Trophoblast cell (in vitro differentiated cells and primary cell): Measurements from ENCODE around the gene SSX2IP. TPM values are rescaled to one million over a fixed set of nuclear protein-coding genes. Genes with fewer than 3 reads are reported as not detected.
A peak's percentile ranks its signal among the peaks of the same experiment; 100 is the strongest.

Source experiments
- DNase-seq, 2 donors: peaks; one replicate each; pipeline ENCODE4 v3.0.0-alpha.2; 2016
- H2AFZ ChIP-seq: 2 replicates; pipeline ENCODE4 v1.6.1; 2013; ENCODE audit warnings: low read length, moderate library complexity, mild to moderate bottlenecking; ENCODE audit not compliant: insufficient read depth, poor library complexity
- H2AK5ac ChIP-seq: 2 replicates; pipeline ENCODE4 v1.6.1; 2013; ENCODE audit warnings: mild to moderate bottlenecking, low read length
- H2BK120ac ChIP-seq: 2 replicates; pipeline ENCODE4 v1.6.1; 2013; ENCODE audit warnings: low read length, mild to moderate bottlenecking, moderate library complexity; ENCODE audit not compliant: insufficient read depth, poor library complexity
- H2BK12ac ChIP-seq: 2 replicates; pipeline ENCODE4 v1.6.1; 2013; ENCODE audit warnings: mild to moderate bottlenecking, low read length, moderate library complexity
- H2BK5ac ChIP-seq: 2 replicates; pipeline ENCODE4 v1.6.1; 2013; ENCODE audit warnings: low read length, low read depth, moderate library complexity, mild to moderate bottlenecking; ENCODE audit not compliant: poor library complexity
- H3K14ac ChIP-seq: 2 replicates; pipeline ENCODE4 v1.6.1; 2013; ENCODE audit warnings: mild to moderate bottlenecking, low read length
- H3K18ac ChIP-seq: 2 replicates; pipeline ENCODE4 v1.6.1; 2013; ENCODE audit warnings: mild to moderate bottlenecking, low read length
- H3K23ac ChIP-seq: 2 replicates; pipeline ENCODE4 v1.6.1; 2013; ENCODE audit warnings: low read length
- H3K27ac ChIP-seq: 2 replicates; pipeline ENCODE4 v1.5.1; 2013; ENCODE audit warnings: low read depth, mild to moderate bottlenecking, inconsistent platforms, low read length, moderate library complexity
- H3K27me3 ChIP-seq: 2 replicates; pipeline ENCODE4 v1.6.1; 2013; ENCODE audit warnings: inconsistent platforms, mild to moderate bottlenecking, low read length, moderate library complexity; ENCODE audit not compliant: insufficient read depth
- H3K36me3 ChIP-seq, 2 experiments: 1 replicate in 1 of 2; 2 replicates in 1 of 2; pipeline ENCODE4 v1.6.1; 2013; ENCODE audit warnings: low read length in 2 of 2, mild to moderate bottlenecking in 2 of 2, moderate library complexity in 1 of 2; ENCODE audit not compliant: insufficient read depth in 2 of 2, control insufficient read depth in 1 of 2
- H3K4ac ChIP-seq: 2 replicates; pipeline ENCODE4 v1.6.1; 2013; ENCODE audit warnings: low read depth, mild to moderate bottlenecking, low read length, moderate library complexity
- H3K4me1 ChIP-seq, 2 experiments: 1 replicate in 1 of 2; 2 replicates in 1 of 2; pipeline ENCODE4 v1.6.1; 2013; ENCODE audit warnings: low read length in 2 of 2, mild to moderate bottlenecking in 2 of 2, moderate library complexity in 1 of 2; ENCODE audit not compliant: insufficient read depth in 2 of 2, control insufficient read depth in 1 of 2
- H3K4me2 ChIP-seq: 2 replicates; pipeline ENCODE4 v1.6.1; 2013; ENCODE audit warnings: inconsistent platforms, mild to moderate bottlenecking, low read length, moderate library complexity
- H3K4me3 ChIP-seq: 2 replicates; pipeline ENCODE4 v1.5.1; 2013; ENCODE audit warnings: mild to moderate bottlenecking, low read depth, low read length, inconsistent platforms
- H3K79me1 ChIP-seq: one replicate; pipeline ENCODE4 v1.6.1; 2013; ENCODE audit warnings: low read length
- H3K79me2 ChIP-seq: 2 replicates; pipeline ENCODE4 v1.6.1; 2013; ENCODE audit warnings: low read length, mild to moderate bottlenecking; ENCODE audit not compliant: control insufficient read depth, insufficient read depth, poor library complexity
- H3K9ac ChIP-seq: 2 replicates; pipeline ENCODE4 v1.6.1; 2013; ENCODE audit warnings: mild to moderate bottlenecking, low read length
- H3K9me3 ChIP-seq: 2 replicates; pipeline ENCODE4 v1.6.1; 2013; ENCODE audit warnings: low read depth, mild to moderate bottlenecking, control low read depth, inconsistent platforms, low read length; ENCODE audit not compliant: insufficient read depth
- H4K12ac ChIP-seq: 2 replicates; pipeline ENCODE4 v1.6.1; 2013; ENCODE audit warnings: low read depth, mild to moderate bottlenecking, low read length, moderate library complexity
- H4K8ac ChIP-seq: 2 replicates; pipeline ENCODE4 v1.6.1; 2013; ENCODE audit warnings: low read depth, mild to moderate bottlenecking, low read length, moderate library complexity
- H4K91ac ChIP-seq: one replicate; pipeline ENCODE4 v1.6.1; 2013; ENCODE audit warnings: low read depth, mild to moderate bottlenecking, low read length, moderate library complexity
- WGBS: extraction: QIAGEN DNeasy Blood & Tissue Kit; methylation state at CpG from one replicate; pipeline ENCODE4 v1.1.7; 2013; ENCODE audit warnings: missing lambda C conversion rate; ENCODE audit not compliant: insufficient read length, insufficient coverage; ENCODE audit errors: extremely low coverage; 5-methylcytosine and 5-hydroxymethylcytosine counted together
- polyA plus RNA-seq: library from polyadenylated mRNA; stranded (reverse); fragments of 200-250 nt; gene quantifications from 2 replicates; pipeline ENCODE4 v1.2.3, GENCODE V29; 2013

SSX2IP gene, protein sequence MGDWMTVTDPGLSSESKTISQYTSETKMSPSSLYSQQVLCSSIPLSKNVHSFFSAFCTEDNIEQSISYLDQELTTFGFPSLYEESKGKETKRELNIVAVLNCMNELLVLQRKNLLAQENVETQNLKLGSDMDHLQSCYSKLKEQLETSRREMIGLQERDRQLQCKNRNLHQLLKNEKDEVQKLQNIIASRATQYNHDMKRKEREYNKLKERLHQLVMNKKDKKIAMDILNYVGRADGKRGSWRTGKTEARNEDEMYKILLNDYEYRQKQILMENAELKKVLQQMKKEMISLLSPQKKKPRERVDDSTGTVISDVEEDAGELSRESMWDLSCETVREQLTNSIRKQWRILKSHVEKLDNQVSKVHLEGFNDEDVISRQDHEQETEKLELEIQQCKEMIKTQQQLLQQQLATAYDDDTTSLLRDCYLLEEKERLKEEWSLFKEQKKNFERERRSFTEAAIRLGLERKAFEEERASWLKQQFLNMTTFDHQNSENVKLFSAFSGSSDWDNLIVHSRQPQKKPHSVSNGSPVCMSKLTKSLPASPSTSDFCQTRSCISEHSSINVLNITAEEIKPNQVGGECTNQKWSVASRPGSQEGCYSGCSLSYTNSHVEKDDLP
- 15.0 and 17.0 TPM in 2 replicates for polyA plus RNA-seq

GRCh38 chr1:84690397-84691121, at the start of gene SSX2IP:
Gene SSX2IP, minus strand, starts transcription at chr1:84690461. Its CDS starts 19,242 bp downstream, at chr1:84671219.
- no CpG with 5 or more reads among the region's 68 CpGs for WGBS
- peaks cover 4% of the 10 kb centered on the region for H3K79me2 ChIP-seq
- peaks cover 9% of the 10 kb centered on the region for H3K79me1 ChIP-seq
- peak within 1 kb of the TSS; percentile 64 for H2BK12ac ChIP-seq
- H4K8ac ChIP-seq, result peak within 1 kb of the TSS; percentile 95
- DNase-seq, result peak; percentile 99 to 100
- H3K14ac ChIP-seq, result peak within 1 kb of the TSS; percentile 100
- peak within 1 kb of the TSS; percentile 94 for H2BK120ac ChIP-seq
- no peaks in the 10 kb centered on the region for H3K27me3 ChIP-seq
- H2AK5ac ChIP-seq, result peak within 1 kb of the TSS; percentile 97
- peak within 1 kb of the TSS; percentile 100 for H3K18ac ChIP-seq
- H3K4me3 ChIP-seq, result peak within 1 kb of the TSS; percentile 93
- peak within 1 kb of the TSS; percentile 77 for H3K9ac ChIP-seq
- peak within 1 kb of the TSS; percentile 93 for H3K4ac ChIP-seq
- no peak within 1 kb of the TSS for H3K23ac ChIP-seq
- H3K4me1 ChIP-seq, result peaks cover 3% of the 10 kb centered on the region in 2 experiments
- H4K91ac ChIP-seq, result peak within 1 kb of the TSS; percentile 93
- peak within 1 kb of the TSS; percentile 98 for H2AFZ ChIP-seq
- H3K36me3 ChIP-seq, result no peaks in the 10 kb centered on the region
- peak within 1 kb of the TSS; percentile 74 for H4K12ac ChIP-seq
- peak within 1 kb of the TSS; percentile 82 for H3K4me2 ChIP-seq
- peak within 1 kb of the TSS; percentile 81 for H3K27ac ChIP-seq
- H2BK5ac ChIP-seq, result peak within 1 kb of the TSS; percentile 98
- H3K9me3 ChIP-seq, result no peaks in the 10 kb centered on the region

- H3K79me2 ChIP-seq, result no peaks in the 10 kb centered on the region
- H3K14ac ChIP-seq, result no peak overlapping the region
- H2BK12ac ChIP-seq, result peak overlapping the region; percentile 15
- no peak overlapping the region for H4K8ac ChIP-seq
- no peak for DNase-seq
- no peak overlapping the region for H3K4me3 ChIP-seq
- H3K18ac ChIP-seq, result no peak overlapping the region
- H3K9ac ChIP-seq, result no peak overlapping the region
- no peak overlapping the region for H3K23ac ChIP-seq
- no peak overlapping the region for H3K4ac ChIP-seq
- H2AK5ac ChIP-seq, result peak overlapping the region; percentile 12
- H3K27me3 ChIP-seq, result no peaks in the 10 kb centered on the region
- no peak overlapping the region for H3K27ac ChIP-seq
- WGBS, result no CpG with 5 or more reads among the region's 13 CpGs
- H3K9me3 ChIP-seq, result no peaks in the 10 kb centered on the region
- H4K12ac ChIP-seq, result no peak overlapping the region
- H3K79me1 ChIP-seq, result peaks cover 9% of the 10 kb centered on the region
- H2BK5ac ChIP-seq, result no peak overlapping the region
- H2BK120ac ChIP-seq, result no peak overlapping the region
- peaks cover 2 to 3% of the 10 kb centered on the region in 2 experiments for H3K4me1 ChIP-seq
- H2AFZ ChIP-seq, result no peak overlapping the region
- H3K36me3 ChIP-seq, result no peaks in the 10 kb centered on the region
- H4K91ac ChIP-seq, result peak overlapping the region; percentile 10
- no peak overlapping the region for H3K4me2 ChIP-seq
Observed at GRCh38 chr1:84738237-84738636, 48.0 kb upstream of the SSX2IP start.

DNA sequence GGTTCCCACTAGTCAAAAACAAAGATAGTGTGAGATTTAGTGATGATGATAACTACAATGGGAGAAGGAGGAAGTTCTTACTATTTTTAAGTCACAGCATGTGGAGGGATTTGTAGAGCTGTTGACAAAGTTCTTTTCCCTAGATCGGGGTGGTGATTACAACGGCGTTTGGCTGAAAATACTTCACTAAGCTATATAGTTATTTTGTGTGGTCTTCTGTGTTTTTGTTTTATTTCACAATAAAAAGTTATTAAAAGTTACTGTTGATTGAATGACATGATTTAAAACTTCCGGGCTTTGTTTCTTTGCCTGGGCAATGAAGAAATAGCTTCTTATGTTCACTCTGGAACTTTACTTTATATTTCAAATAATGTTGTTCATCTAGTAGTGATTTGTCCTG, 47.3 kb upstream of the SSX2IP start:
- no CpG with 5 or more reads among the region's 4 CpGs for WGBS

GRCh38 chr1:84736944-84737343, 46.7 kb upstream of the SSX2IP start:
- no peaks in the 10 kb centered on the region for H3K9me3 ChIP-seq
- no peak overlapping the region for H2AFZ ChIP-seq
- no peak overlapping the region for H3K14ac ChIP-seq
- H2AK5ac ChIP-seq, result no peak overlapping the region
- peaks cover 9% of the 10 kb centered on the region for H3K79me1 ChIP-seq
- no peak overlapping the region for H2BK12ac ChIP-seq
- peaks cover 2 to 3% of the 10 kb centered on the region in 2 experiments for H3K4me1 ChIP-seq
- H3K27me3 ChIP-seq, result no peaks in the 10 kb centered on the region
- no peaks in the 10 kb centered on the region for H3K79me2 ChIP-seq
- peak overlapping the region; percentile 58 for H2BK120ac ChIP-seq
- no peak overlapping the region for H3K4me2 ChIP-seq
- no peaks in the 10 kb centered on the region for H3K36me3 ChIP-seq
- no CpG with 5 or more reads among the region's 3 CpGs for WGBS
- H3K4ac ChIP-seq, result no peak overlapping the region
- H3K27ac ChIP-seq, result no peak overlapping the region
- H4K91ac ChIP-seq, result no peak overlapping the region
- no peak overlapping the region for H3K4me3 ChIP-seq
- H3K23ac ChIP-seq, result no peak overlapping the region
- H4K8ac ChIP-seq, result no peak overlapping the region
- H4K12ac ChIP-seq, result no peak overlapping the region
- no peak overlapping the region for H3K18ac ChIP-seq
- no peak overlapping the region for H3K9ac ChIP-seq
- H2BK5ac ChIP-seq, result no peak overlapping the region
- DNase-seq, result no peak

More for the DNA sequence above, 47.3 kb upstream of the SSX2IP start:
- H3K4me2 ChIP-seq, result no peak overlapping the region
- no peaks in the 10 kb centered on the region for H3K27me3 ChIP-seq
- H3K36me3 ChIP-seq, result no peaks in the 10 kb centered on the region
- no peaks in the 10 kb centered on the region for H3K79me2 ChIP-seq
- H2BK5ac ChIP-seq, result no peak overlapping the region
- no peak overlapping the region for H3K4ac ChIP-seq
- peaks cover 2 to 3% of the 10 kb centered on the region in 2 experiments for H3K4me1 ChIP-seq
- H4K12ac ChIP-seq, result no peak overlapping the region
- no peak for DNase-seq
- H3K9me3 ChIP-seq, result no peaks in the 10 kb centered on the region
- no peak overlapping the region for H3K18ac ChIP-seq
- no peak overlapping the region for H2AK5ac ChIP-seq
- no peak overlapping the region for H3K14ac ChIP-seq
- no peak overlapping the region for H2BK12ac ChIP-seq
- no peak overlapping the region for H3K4me3 ChIP-seq
- no peak overlapping the region for H2BK120ac ChIP-seq
- H3K79me1 ChIP-seq, result peaks cover 9% of the 10 kb centered on the region
- H4K91ac ChIP-seq, result no peak overlapping the region
- H3K23ac ChIP-seq, result no peak overlapping the region
- no peak overlapping the region for H3K27ac ChIP-seq
- no peak overlapping the region for H2AFZ ChIP-seq
- H4K8ac ChIP-seq, result no peak overlapping the region
- no peak overlapping the region for H3K9ac ChIP-seq
